Posterior cingulate gyrus (tissue), 11 donors: ENCODE results near the gene ITGAX.
A peak's percentile ranks its signal among the peaks of the same experiment; 100 is the strongest.

Experiments used
- DNase-seq, 10 donors: peaks; one replicate each; pipeline versions ENCODE4 v3.0.0 to v3.0.0-alpha.2; 2020 to 2021; ENCODE audit warnings: mixed read lengths in 3 of 10
- intact Hi-C: fragments of 100-400 bp; cut with DNase I; formaldehyde crosslinking; loops from one replicate; pipeline ENCODE4 v1.15.1; 2023

Gene ITGAX

GRCh38 chr16:31371008-31371407 lies 16.0 kb downstream of the ITGAX start:
- intact Hi-C loops: no loop called here
- peak in 1 of 10 donors; percentile 44 for DNase-seq

- intact Hi-C loops: no loop called here
- DNase-seq: peak in 2 of 10 donors; percentile 54 to 71
Measured at GRCh38 chr16:31371619-31372484, 16.9 kb downstream of the ITGAX start.

- intact Hi-C loops: no loop called here
- peak in 2 of 10 donors; percentile 22 to 52 for DNase-seq
Measured at GRCh38 chr16:31373235-31373634, 18.3 kb downstream of the ITGAX start.

GRCh38 chr16:31375231-31375630 lies 20.3 kb downstream of the ITGAX start:
- intact Hi-C loops: no loop called here
- no peak for DNase-seq

GRCh38 chr16:31376705-31377104 lies 21.7 kb downstream of the ITGAX start:
- peak in 2 of 10 donors; percentile 55 to 59 for DNase-seq
- intact Hi-C loops: no loop called here

- DNase-seq: peak in 2 of 10 donors; percentile 28 to 48
- intact Hi-C loops: no loop called here
Measured at GRCh38 chr16:31377210-31377903, 22.4 kb downstream of the ITGAX start.

- DNase-seq: peak in 3 of 10 donors; percentile 35 to 67 (median 57)
- intact Hi-C loops: no loop called here
Measured at GRCh38 chr16:31380201-31380600, 25.2 kb downstream of the ITGAX start.

GRCh38 chr16:31382485-31383161 lies 27.6 kb downstream of the ITGAX start:
- intact Hi-C loops: no loop called here
- peak in 7 of 10 donors; percentile 39 to 91 (median 56) for DNase-seq

- intact Hi-C loops: no loop called here
- peak in 1 of 10 donors; percentile 5 for DNase-seq
Measured at GRCh38 chr16:31385680-31386079, 30.7 kb downstream of the ITGAX start.

GRCh38 chr16:31386157-31386984 lies 31.4 kb downstream of the ITGAX start:
- peak in 3 of 10 donors; percentile 39 to 64 (median 52) for DNase-seq
- intact Hi-C loops: no loop called here

GRCh38 chr16:31388535-31388934 lies 33.6 kb downstream of the ITGAX start:
- intact Hi-C loops: no loop called here
- peak in 1 of 10 donors; percentile 2 for DNase-seq

- peak in 2 of 10 donors; percentile 9 to 22 for DNase-seq
- intact Hi-C loops: no loop called here
Measured at GRCh38 chr16:31390504-31391041, 35.6 kb downstream of the ITGAX start.

- intact Hi-C loops: no loop called here
- peak in 2 of 10 donors; percentile 29 to 40 for DNase-seq
Measured at GRCh38 chr16:31393056-31393455, 38.1 kb downstream of the ITGAX start, which contains the start of gene ITGAD. Gene ITGAD (plus strand): TSS chr16:31393335. CDS start chr16:31393361, 26 bp downstream.

- intact Hi-C loops: no loop called here
- DNase-seq: peak in 3 of 10 donors; percentile 5 to 52 (median 26)
Measured at GRCh38 chr16:31395647-31396046, 40.7 kb downstream of the ITGAX start.

- intact Hi-C loops: no loop called here
- DNase-seq: peak in 2 of 10 donors; percentile 65 to 74
Measured at GRCh38 chr16:31397096-31397660, 42.2 kb downstream of the ITGAX start.

GRCh38 chr16:31397701-31398100 lies 42.7 kb downstream of the ITGAX start:
- intact Hi-C loops: no loop called here
- peak in 2 of 10 donors; percentile 48 to 66 for DNase-seq

GRCh38 chr16:31400191-31400590 lies 45.2 kb downstream of the ITGAX start:
- peak in 2 of 10 donors; percentile 55 to 63 for DNase-seq
- intact Hi-C loops: no loop called here

GRCh38 chr16:31401436-31401835 lies 46.5 kb downstream of the ITGAX start:
- DNase-seq: peak in 1 of 10 donors; percentile 67
- intact Hi-C loops: no loop called here

- intact Hi-C loops: no loop called here
- DNase-seq: no peak
Measured at GRCh38 chr16:31402687-31403086, 47.7 kb downstream of the ITGAX start.
